ENCODE measurements around the gene VARS1.
"Not testable (repeated sequence)": the region's sequence is repeated elsewhere in the genome, so short reads cannot be mapped to it uniquely, and the experiment has no call there.

The VARS1 gene

DNA sequence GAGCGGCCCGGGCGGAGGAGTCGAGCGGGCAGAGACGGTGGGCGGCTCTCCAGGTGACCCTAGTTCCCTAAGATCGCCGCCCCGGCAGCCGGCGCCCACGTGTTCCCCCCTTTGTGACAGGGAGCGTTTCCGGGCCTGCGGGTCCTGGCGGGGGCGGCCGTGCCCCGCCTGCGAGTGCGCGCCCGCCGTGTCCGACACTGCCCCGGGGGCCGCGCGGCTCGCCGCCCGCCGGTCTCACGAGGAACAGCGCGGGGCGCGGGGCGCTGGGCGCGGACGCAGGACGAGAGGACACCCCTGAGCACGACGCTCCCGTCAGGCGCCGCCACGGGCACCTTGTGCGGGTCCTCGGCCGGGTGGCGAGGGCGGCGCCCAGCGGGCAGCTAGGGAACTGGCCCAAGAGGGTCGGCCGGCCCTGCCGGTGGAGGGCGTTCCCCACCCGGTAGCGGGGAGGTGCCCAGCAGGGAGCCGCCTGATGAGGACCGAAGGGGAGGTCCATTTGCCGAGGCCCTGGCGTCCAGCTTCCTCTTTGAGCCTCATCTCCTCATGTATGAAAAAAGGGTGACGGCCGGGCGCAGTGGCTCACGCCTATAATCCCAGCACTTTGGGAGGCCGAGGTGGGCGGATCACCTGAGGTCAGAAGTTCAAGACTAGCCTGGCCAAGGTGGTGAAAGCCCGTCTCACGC, at the start of gene VARS1:
Gene VARS1, minus strand, starts transcription at position 137 of the 683 bp plus-strand sequence. CDS start 535 bp downstream, outside the sequence.
- peak; percentile 81 to 83 for DNase-seq (ENCODE audit: extremely low read depth in 1 of 2, low read depth in 1 of 2)

DNA sequence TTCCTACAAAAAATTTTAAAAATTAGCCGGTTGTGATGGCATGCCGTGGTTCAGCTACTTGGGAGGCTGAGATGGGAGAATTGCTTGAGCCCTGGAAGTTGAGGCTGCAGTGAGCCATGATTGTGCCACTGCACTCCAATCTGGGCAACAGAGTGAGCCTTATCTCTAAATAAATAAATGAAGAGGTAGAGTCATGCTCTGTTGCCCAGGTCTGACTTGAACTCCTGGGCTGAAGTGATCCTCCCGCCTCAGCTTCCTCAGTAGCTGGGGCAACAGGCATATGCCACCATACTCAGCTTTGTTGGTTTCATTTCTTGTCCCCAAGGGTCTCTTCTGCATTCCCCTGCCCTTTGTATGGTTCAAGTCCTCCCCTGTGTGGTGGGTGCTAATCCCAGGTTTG, 49.0 kb upstream of the VARS1 start:
- DNase-seq (ENCODE audit: extremely low read depth in 1 of 2, low read depth in 1 of 2), result no peak

DNA sequence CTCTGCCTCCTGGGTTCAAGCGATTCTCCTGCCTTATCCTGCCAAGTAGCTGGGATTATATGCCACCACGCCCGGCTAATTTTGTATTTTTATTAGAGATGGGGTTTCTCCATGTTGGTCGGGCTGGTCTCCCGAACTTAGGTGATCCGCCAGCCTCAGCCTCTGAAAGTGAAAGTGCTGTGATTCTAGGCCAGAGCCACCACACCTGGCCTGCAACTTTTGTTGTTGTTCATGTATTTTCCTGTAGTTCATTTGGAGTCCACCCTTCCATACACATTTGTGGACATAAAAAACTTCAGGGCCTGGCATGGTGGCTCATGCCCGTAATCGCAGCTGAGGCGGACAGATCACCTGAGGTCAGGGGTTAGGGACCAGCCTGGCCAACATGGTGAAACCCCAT, 46.5 kb upstream of the VARS1 start:
- DNase-seq (ENCODE audit: extremely low read depth in 1 of 2, low read depth in 1 of 2), result no peak

DNA sequence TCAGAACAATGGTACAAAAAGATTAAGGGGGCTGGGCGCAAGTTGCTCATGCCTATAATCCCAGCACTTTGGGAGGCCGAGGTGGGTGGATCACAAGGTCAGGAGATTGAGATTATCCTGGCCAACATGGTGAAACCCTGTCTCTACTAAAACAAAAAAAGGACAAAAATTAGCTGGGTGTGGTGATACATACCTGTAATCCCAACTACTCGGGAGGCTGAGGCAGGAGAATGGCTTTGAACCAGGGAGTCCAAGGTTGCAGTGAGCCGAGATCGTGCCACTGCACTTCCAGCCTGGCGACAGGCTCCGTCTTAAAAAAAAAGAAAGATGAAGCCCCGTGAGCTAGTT, 44.2 kb upstream of the VARS1 start:
- not testable (repeated sequence) for DNase-seq (ENCODE audit: extremely low read depth in 1 of 2, low read depth in 1 of 2)

- DNase-seq (ENCODE audit: extremely low read depth in 1 of 2, low read depth in 1 of 2), result no peak
These were observed 43.4 kb upstream of the VARS1 start for GRCh38 chr6:31838968-31839367.

GRCh38 chr6:31838114-31838553, 42.6 kb upstream of the VARS1 start:
- not testable (repeated sequence) for DNase-seq (ENCODE audit: extremely low read depth in 1 of 2, low read depth in 1 of 2)

GRCh38 chr6:31837369-31838113, 42.0 kb upstream of the VARS1 start:
- DNase-seq (ENCODE audit: extremely low read depth in 1 of 2, low read depth in 1 of 2), result no peak

- no peak for DNase-seq (ENCODE audit: extremely low read depth in 1 of 2, low read depth in 1 of 2)
These were observed 41.2 kb upstream of the VARS1 start for GRCh38 chr6:31836474-31837368.

- DNase-seq (ENCODE audit: extremely low read depth in 1 of 2, low read depth in 1 of 2), result no peak
These were observed 40.5 kb upstream of the VARS1 start for GRCh38 chr6:31836047-31836473.

- peak; percentile 65 to 68 for DNase-seq (ENCODE audit: extremely low read depth in 1 of 2, low read depth in 1 of 2)
These were observed 39.1 kb upstream of the VARS1 start for GRCh38 chr6:31834367-31835250.

DNA sequence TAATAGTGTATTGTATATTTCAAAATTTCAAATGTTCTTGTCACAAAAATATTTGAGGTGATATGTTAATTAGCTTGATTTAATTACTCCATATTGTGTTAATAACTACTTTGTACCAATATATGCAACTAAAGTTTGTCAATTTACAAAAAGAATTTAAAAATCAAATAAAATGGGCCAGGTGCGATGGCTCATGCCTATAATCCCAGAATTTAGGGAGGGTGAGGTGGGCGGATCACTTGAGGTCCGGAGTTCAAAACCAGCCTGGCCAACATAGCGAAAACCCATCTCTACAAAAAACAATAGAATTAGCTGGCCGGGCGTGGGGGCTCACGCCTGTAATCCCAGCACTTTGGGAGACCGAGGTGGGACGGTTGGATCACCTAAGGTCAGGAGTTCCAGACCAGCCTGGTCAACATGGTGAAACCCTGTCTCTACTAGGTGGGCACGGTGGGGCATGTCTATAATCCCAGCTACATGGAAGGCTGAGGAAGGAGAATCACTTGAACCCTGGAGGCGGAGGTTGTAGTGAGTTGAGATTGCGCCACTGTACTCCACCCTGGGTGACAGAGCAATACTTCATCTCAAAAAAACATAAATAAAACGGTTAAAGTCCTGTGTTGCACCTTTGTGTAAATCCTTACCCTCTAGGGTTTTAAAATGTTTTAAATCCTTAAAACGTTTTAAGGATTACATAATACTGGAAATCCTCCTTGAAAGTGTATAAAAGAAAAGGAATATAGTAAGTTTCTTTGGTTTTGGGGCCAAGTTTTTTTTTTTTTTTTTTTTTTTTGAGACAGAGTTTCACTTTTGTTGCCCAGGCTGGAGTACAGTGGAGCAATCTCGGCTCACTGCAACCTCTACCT, 36.0 kb upstream of the VARS1 start:
- no peak for DNase-seq (ENCODE audit: extremely low read depth in 1 of 2, low read depth in 1 of 2)

- no peak for DNase-seq (ENCODE audit: extremely low read depth in 1 of 2, low read depth in 1 of 2)
These were observed 35.4 kb upstream of the VARS1 start for GRCh38 chr6:31830886-31831335.

DNA sequence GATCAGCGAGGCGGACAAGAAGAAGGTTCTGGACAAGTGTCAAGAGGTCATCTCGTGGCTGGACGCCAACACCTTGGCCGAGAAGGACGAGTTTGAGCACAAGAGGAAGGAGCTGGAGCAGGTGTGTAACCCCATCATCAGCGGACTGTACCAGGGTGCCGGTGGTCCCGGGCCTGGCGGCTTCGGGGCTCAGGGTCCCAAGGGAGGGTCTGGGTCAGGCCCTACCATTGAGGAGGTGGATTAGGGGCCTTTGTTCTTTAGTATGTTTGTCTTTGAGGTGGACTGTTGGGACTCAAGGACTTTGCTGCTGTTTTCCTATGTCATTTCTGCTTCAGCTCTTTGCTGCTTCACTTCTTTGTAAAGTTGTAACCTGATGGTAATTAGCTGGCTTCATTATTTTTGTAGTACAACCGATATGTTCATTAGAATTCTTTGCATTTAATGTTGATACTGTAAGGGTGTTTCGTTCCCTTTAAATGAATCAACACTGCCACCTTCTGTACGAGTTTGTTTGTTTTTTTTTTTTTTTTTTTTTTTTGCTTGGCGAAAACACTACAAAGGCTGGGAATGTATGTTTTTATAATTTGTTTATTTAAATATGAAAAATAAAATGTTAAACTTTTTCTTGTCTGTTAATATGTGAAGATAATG, 34.2 kb upstream of the VARS1 start:
- no peak for DNase-seq (ENCODE audit: extremely low read depth in 1 of 2, low read depth in 1 of 2)

DNA sequence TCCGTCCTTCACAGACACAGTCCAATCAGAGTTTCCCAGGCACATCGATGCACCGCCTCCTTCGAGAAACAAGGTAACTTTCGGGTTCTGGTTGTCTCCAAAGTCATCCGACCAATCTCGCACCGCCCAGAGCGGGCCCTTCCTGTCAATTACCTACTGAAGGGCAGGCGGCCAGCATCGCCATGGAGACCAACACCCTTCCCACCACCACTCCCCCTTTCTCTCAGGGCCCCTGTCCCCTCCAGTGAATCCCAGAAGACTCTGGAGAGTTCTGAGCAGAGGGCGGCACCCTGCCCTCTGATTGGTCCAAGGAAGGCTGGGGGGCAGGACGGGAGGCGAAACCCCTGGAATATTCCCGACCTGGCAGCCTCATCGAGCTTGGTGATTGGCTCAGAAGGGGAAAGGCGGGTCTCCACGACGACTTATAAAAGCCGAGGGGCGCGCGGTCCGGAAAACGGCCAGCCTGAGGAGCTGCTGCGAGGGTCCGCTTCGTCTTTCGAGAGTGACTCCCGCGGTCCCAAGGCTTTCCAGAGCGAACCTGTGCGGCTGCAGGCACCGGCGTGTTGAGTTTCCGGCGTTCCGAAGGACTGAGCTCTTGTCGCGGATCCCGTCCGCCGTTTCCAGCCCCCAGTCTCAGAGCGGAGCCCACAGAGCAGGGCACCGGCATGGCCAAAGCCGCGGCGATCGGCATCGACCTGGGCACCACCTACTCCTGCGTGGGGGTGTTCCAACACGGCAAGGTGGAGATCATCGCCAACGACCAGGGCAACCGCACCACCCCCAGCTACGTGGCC, 31.9 kb upstream of the VARS1 start, which contains the start of gene HSPA1B:
Gene HSPA1B, plus strand, starts transcription at position 453 of the 794 bp plus-strand sequence. Its CDS starts 213 bp downstream, at position 666.
- DNase-seq (ENCODE audit: extremely low read depth in 1 of 2, low read depth in 1 of 2), result peak; percentile 83 to 96

GRCh38 chr6:31826793-31827285, 31.3 kb upstream of the VARS1 start:
- DNase-seq (ENCODE audit: extremely low read depth in 1 of 2, low read depth in 1 of 2), result no peak

DNA sequence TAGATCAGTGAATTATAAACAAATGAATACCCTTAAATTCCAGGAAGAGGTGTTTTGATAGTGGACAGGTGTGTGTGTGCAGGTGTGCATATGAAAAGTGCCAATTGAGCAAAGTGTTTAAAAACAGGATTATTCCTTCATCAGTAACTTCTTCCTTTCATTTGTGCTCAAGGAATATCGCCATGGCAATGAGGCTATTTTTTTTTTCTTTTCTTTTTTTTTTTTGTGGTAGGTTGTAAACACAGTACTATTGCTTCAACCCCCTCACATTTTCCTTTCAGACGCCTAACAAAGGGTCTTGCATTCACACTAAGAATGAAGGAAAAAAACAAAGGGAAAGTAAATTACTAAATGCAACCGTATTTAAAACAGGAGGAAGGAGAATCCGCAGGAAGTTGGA, 30.0 kb upstream of the VARS1 start:
- no peak for DNase-seq (ENCODE audit: extremely low read depth in 1 of 2, low read depth in 1 of 2)

DNA sequence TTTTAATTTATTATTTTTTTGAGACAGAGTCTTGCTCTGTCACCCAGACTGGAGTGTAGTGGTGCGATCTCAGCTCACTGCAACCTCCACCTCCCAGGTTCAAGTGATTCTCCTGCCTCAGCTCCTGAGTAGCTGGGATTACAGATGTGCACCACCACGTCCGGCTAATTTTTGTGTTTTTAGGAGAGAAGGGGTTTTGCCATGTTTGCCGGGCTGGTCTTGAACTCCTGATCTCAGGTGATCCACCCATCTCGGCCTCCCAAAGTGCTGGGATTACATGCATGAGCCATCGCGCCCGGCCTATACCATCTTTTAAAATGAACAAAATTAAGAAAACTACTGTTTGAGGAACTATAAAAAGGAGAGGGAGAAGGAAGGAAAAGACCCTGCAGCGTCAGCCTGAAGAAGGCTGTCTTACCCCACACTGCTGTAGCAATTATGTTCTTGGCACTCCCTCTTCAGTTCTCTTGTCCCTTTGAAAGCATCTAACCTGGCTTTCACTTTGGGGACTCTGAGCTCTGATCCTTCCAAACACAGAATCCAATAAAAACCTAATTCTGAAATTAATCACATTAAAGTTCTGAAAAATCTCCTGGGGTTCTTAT, 28.1 kb upstream of the VARS1 start:
- DNase-seq (ENCODE audit: extremely low read depth in 1 of 2, low read depth in 1 of 2), result not testable (repeated sequence)
